GM12865 (cell line): ENCODE data around the gene ANKRD37.

Experiments used
- DNase-seq: peaks from one replicate; pipeline ENCODE4 v3.0.0; 2010; ENCODE audit warnings: low read depth
- H3K4me3 ChIP-seq: 2 replicates; pipeline ENCODE4 v1.5.1; 2011; ENCODE audit warnings: mild to moderate bottlenecking, low read depth, low read length, control low read depth
- TF ChIP-seq, protein P1 (sequence below): IDR thresholded peaks from 2 replicates; pipeline ENCODE4 v1.5.1; 2011; ENCODE audit warnings: low read length, control low read depth, low read depth, inconsistent platforms; ENCODE audit not compliant: insufficient read depth; ENCODE audit errors: missing control alignments

ANKRD37 gene

DNA sequence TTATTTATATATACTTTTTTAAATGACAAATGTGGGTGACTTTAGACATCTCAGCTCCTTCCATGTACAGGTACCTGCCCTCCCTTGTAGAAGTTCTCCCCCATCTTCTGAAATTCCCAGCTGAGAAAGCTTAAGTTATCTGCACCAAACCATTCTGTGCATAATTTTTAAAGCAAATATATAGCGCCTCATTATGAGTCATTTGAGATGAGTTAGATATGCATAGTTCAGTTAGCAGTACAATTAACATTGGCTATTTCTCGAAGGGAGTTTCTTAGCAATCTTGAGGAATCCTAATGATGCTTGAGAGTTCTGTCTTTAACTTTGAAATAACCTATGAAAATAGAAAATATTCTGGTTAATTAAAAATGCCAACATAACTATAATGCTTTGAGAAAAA lies 48.6 kb downstream of the ANKRD37 start:
- TF ChIP-seq, protein P1, sequence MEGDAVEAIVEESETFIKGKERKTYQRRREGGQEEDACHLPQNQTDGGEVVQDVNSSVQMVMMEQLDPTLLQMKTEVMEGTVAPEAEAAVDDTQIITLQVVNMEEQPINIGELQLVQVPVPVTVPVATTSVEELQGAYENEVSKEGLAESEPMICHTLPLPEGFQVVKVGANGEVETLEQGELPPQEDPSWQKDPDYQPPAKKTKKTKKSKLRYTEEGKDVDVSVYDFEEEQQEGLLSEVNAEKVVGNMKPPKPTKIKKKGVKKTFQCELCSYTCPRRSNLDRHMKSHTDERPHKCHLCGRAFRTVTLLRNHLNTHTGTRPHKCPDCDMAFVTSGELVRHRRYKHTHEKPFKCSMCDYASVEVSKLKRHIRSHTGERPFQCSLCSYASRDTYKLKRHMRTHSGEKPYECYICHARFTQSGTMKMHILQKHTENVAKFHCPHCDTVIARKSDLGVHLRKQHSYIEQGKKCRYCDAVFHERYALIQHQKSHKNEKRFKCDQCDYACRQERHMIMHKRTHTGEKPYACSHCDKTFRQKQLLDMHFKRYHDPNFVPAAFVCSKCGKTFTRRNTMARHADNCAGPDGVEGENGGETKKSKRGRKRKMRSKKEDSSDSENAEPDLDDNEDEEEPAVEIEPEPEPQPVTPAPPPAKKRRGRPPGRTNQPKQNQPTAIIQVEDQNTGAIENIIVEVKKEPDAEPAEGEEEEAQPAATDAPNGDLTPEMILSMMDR: no peak
- DNase-seq: no peak
- H3K4me3 ChIP-seq: no peak overlapping the region
